ENCODE data around the gene GLI2. TPM values are rescaled to one million over a fixed set of nuclear protein-coding genes. Genes with fewer than 3 reads are reported as not detected.

The GLI2 gene
- total RNA-seq, 1 experiment from 2014 or later: 1.4 TPM

DNA sequence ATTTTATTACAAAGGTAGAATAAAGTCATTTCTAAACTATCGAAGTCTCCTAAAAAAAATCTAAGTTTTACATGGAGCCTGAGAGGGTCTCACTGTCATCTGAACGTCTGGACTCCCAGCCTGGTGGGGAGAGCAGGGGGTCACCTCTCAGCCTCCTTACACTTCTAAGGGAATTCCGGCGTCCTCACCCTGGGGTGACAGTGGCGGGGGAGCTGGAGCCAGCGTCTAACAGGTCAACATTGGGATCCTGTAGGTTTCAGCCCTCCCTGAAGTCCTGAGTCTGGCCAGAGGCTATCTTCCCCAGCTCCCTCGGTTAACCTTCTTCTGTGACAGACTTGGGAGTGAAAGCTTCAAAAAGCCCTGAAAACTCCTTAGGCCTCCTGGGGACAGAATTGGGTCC is 34.6 kb upstream of the GLI2 start:
- no TSS peak for BruUV-seq (replicated peaks)
- intact Hi-C loops (cut with micrococcal nuclease; ENCODE audit: unreplicated experiment): no loop called here
- CTCF ChIA-PET: no interaction called here
- Mint-ChIP-seq H3K4me3 (ENCODE audit: low read depth, unreplicated experiment) (no peak overlapping the region), H3K4me1 (ENCODE audit: low read depth, unreplicated experiment) (peaks cover 14% of the 10 kb centered on the region), H3K36me3 (ENCODE audit: insufficient read depth, unreplicated experiment) (peaks cover 7% of the 10 kb centered on the region), H3K27me3 (ENCODE audit: unreplicated experiment) (peaks cover 49% of the 10 kb centered on the region), H3K9me3 (ENCODE audit: low read depth, unreplicated experiment) (no peaks in the 10 kb centered on the region), H3K27ac (ENCODE audit: unreplicated experiment) (no peak overlapping the region)
- no peak for TF ChIP-seq CTCF (IDR thresholded peaks at IDR 0.05; ENCODE audit: unreplicated experiment)
- DNase-seq: no peak

DNA sequence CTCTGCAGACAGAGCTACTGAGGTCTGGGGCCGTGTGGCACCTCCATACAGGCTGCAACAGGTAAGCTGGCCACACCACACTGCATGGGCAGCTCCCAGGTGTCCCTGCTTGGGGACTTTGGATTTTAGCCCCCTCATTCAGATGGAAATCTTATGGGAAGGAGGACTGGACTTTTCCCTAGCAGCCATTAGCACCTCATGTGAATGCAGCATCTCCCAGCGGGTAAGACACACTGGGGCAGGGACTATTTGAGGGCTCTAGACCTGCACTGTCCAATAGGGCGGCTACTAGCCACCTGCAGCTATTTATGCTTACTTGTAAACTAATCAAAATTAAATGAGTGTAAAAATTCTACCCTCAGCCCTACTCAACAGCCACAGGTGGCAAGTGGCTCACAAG is 34.2 kb upstream of the GLI2 start:
- no peaks in the 10 kb centered on the region for H3K9me3 Mint-ChIP-seq (ENCODE audit: low read depth, unreplicated experiment)
- CTCF ChIA-PET: no interaction called here
- peaks cover 49% of the 10 kb centered on the region for H3K27me3 Mint-ChIP-seq (ENCODE audit: unreplicated experiment)
- no peak for DNase-seq
- peaks cover 7% of the 10 kb centered on the region for H3K36me3 Mint-ChIP-seq (ENCODE audit: insufficient read depth, unreplicated experiment)
- no peak overlapping the region for H3K4me3 Mint-ChIP-seq (ENCODE audit: low read depth, unreplicated experiment)
- peaks cover 14% of the 10 kb centered on the region for H3K4me1 Mint-ChIP-seq (ENCODE audit: low read depth, unreplicated experiment)
- no peak for TF ChIP-seq CTCF (IDR thresholded peaks at IDR 0.05; ENCODE audit: unreplicated experiment)
- intact Hi-C loops (cut with micrococcal nuclease; ENCODE audit: unreplicated experiment): no loop called here
- no peak overlapping the region for H3K27ac Mint-ChIP-seq (ENCODE audit: unreplicated experiment)
- no TSS peak for BruUV-seq (replicated peaks)

- peaks cover 7% of the 10 kb centered on the region for H3K36me3 Mint-ChIP-seq (ENCODE audit: insufficient read depth, unreplicated experiment)
- peaks cover 49% of the 10 kb centered on the region for H3K27me3 Mint-ChIP-seq (ENCODE audit: unreplicated experiment)
- H3K27ac Mint-ChIP-seq (ENCODE audit: unreplicated experiment): no peak overlapping the region
- CTCF ChIA-PET: no interaction called here
- H3K4me1 Mint-ChIP-seq (ENCODE audit: low read depth, unreplicated experiment): peaks cover 14% of the 10 kb centered on the region
- no peak for DNase-seq
- BruUV-seq (replicated peaks): no TSS peak
- intact Hi-C loops (cut with micrococcal nuclease; ENCODE audit: unreplicated experiment): no loop called here
- H3K9me3 Mint-ChIP-seq (ENCODE audit: low read depth, unreplicated experiment): no peaks in the 10 kb centered on the region
- TF ChIP-seq CTCF (IDR thresholded peaks at IDR 0.05; ENCODE audit: unreplicated experiment): no peak
- H3K4me3 Mint-ChIP-seq (ENCODE audit: low read depth, unreplicated experiment): no peak overlapping the region
These were observed 33.6 kb upstream of the GLI2 start for GRCh38 chr2:120702061-120702460.

- Mint-ChIP-seq H3K27ac (ENCODE audit: unreplicated experiment) (no peak overlapping the region), H3K36me3 (ENCODE audit: insufficient read depth, unreplicated experiment) (peaks cover 7% of the 10 kb centered on the region), H3K9me3 (ENCODE audit: low read depth, unreplicated experiment) (no peaks in the 10 kb centered on the region), H3K4me3 (ENCODE audit: low read depth, unreplicated experiment) (no peak overlapping the region), H3K4me1 (ENCODE audit: low read depth, unreplicated experiment) (peaks cover 14% of the 10 kb centered on the region), H3K27me3 (ENCODE audit: unreplicated experiment) (peaks cover 49% of the 10 kb centered on the region)
- no peak for DNase-seq
- BruUV-seq (replicated peaks): no TSS peak
- intact Hi-C loops (cut with micrococcal nuclease; ENCODE audit: unreplicated experiment): no loop called here
- CTCF ChIA-PET: interaction anchor here (0.5 kb wide), 1 partner anchor 113 kb away, joined by 3 read pairs; no protein-coding TSS in a partner anchor
- no peak for TF ChIP-seq CTCF (IDR thresholded peaks at IDR 0.05; ENCODE audit: unreplicated experiment)
These were observed 32.9 kb upstream of the GLI2 start for GRCh38 chr2:120702801-120703200.

Data from Calu3 (cell line).